H9 (cell line): ENCODE results near the gene HMGB1. TPM values are rescaled to one million over a fixed set of nuclear protein-coding genes. Genes with fewer than 3 reads are reported as not detected.

Source experiments
- DNase-seq: peaks from one replicate; pipeline ENCODE4 v3.0.0-alpha.2; 2017
- H2AFZ ChIP-seq: one replicate; pipeline ENCODE4 v1.6.1; 2013; ENCODE audit warnings: mild to moderate bottlenecking, low read length, control low read depth, moderate library complexity
- H2AK5ac ChIP-seq: 2 replicates; pipeline ENCODE4 v1.6.1; 2013; ENCODE audit warnings: low read length, control low read depth, mixed read lengths; ENCODE audit not compliant: insufficient read length
- H2BK120ac ChIP-seq: one replicate; pipeline ENCODE4 v1.6.1; 2013; ENCODE audit warnings: low read depth, mild to moderate bottlenecking, low read length, control low read depth, inconsistent platforms; ENCODE audit not compliant: poor library complexity, severe bottlenecking
- H2BK12ac ChIP-seq: 2 replicates; pipeline ENCODE4 v1.6.1; 2013; ENCODE audit warnings: low read length, control low read depth, mixed read lengths, low read depth; ENCODE audit not compliant: insufficient read length
- H2BK15ac ChIP-seq: 2 replicates; pipeline ENCODE4 v1.6.1; 2013; ENCODE audit warnings: low read depth, low read length, control low read depth
- H2BK20ac ChIP-seq: one replicate; pipeline ENCODE4 v1.6.1; 2013; ENCODE audit warnings: low read depth, mild to moderate bottlenecking, low read length, control low read depth, inconsistent platforms; ENCODE audit not compliant: poor library complexity, severe bottlenecking
- H2BK5ac ChIP-seq: 2 replicates; pipeline ENCODE4 v1.6.1; 2013; ENCODE audit warnings: low read length, control low read depth, mixed read lengths; ENCODE audit not compliant: insufficient read length
- H3K14ac ChIP-seq: 2 replicates; pipeline ENCODE4 v1.6.1; 2013; ENCODE audit warnings: low read length, control low read depth; ENCODE audit not compliant: insufficient read depth
- H3K18ac ChIP-seq: 2 replicates; pipeline ENCODE4 v1.6.1; 2013; ENCODE audit warnings: low read depth, mild to moderate bottlenecking, mixed read lengths, low read length, control low read depth; ENCODE audit not compliant: insufficient read length
- H3K23ac ChIP-seq: 2 replicates; pipeline ENCODE4 v1.6.1; 2013; ENCODE audit warnings: low read length, control low read depth, mixed read lengths, low read depth; ENCODE audit not compliant: insufficient read length
- H3K23me2 ChIP-seq: 2 replicates; pipeline ENCODE4 v1.6.1; 2013; ENCODE audit warnings: low read depth, mild to moderate bottlenecking, mixed read lengths, low read length, control low read depth; ENCODE audit not compliant: insufficient read length, poor library complexity, severe bottlenecking
- H3K27ac ChIP-seq: 2 replicates; pipeline ENCODE4 v1.5.1; 2013; ENCODE audit warnings: low read length, control low read depth, mixed read lengths, low read depth; ENCODE audit not compliant: insufficient read length
- H3K27me3 ChIP-seq: 2 replicates; pipeline ENCODE4 v1.6.1; 2013; ENCODE audit warnings: low read length, control low read depth, inconsistent platforms; ENCODE audit not compliant: insufficient read depth
- H3K4ac ChIP-seq: 2 replicates; pipeline ENCODE4 v1.6.1; 2013; ENCODE audit warnings: low read depth, mild to moderate bottlenecking, control low read depth, inconsistent platforms, low read length, moderate library complexity
- H3K4me1 ChIP-seq: 2 replicates; pipeline ENCODE4 v1.6.1; 2013; ENCODE audit warnings: low read length, control low read depth, inconsistent platforms; ENCODE audit not compliant: insufficient read depth
- H3K4me2 ChIP-seq: 2 replicates; pipeline ENCODE4 v1.6.1; 2013; ENCODE audit warnings: low read length, control low read depth, mixed read lengths; ENCODE audit not compliant: insufficient read length, insufficient read depth
- H3K56ac ChIP-seq: 2 replicates; pipeline ENCODE4 v1.6.1; 2013; ENCODE audit warnings: low read depth, mild to moderate bottlenecking, mixed read lengths, low read length, control low read depth; ENCODE audit not compliant: insufficient read length
- H3K79me1 ChIP-seq: 2 replicates; pipeline ENCODE4 v1.6.1; 2013; ENCODE audit warnings: low read depth, mild to moderate bottlenecking, moderate library complexity, low read length, control low read depth, inconsistent platforms; ENCODE audit not compliant: insufficient read depth, poor library complexity, severe bottlenecking
- H3K79me2 ChIP-seq: 2 replicates; pipeline ENCODE4 v1.6.1; 2013; ENCODE audit warnings: low read length, control low read depth, inconsistent platforms; ENCODE audit not compliant: insufficient read depth
- H3K9ac ChIP-seq: 2 replicates; pipeline ENCODE4 v1.6.1; 2013; ENCODE audit warnings: low read length, control low read depth, mixed read lengths; ENCODE audit not compliant: insufficient read length; ENCODE audit errors: extremely low read depth
- H3K9me3 ChIP-seq: one replicate; pipeline ENCODE4 v1.6.1; 2013; ENCODE audit warnings: low read depth, low read length, inconsistent platforms; ENCODE audit not compliant: control insufficient read depth
- H3T11ph ChIP-seq: one replicate; pipeline ENCODE4 v1.6.1; 2013; ENCODE audit warnings: mild to moderate bottlenecking, low read length, control low read depth, inconsistent platforms
- H4K20me1 ChIP-seq: one replicate; pipeline ENCODE4 v1.6.1; 2013; ENCODE audit not compliant: control insufficient read depth, insufficient read length, insufficient read depth
- H4K5ac ChIP-seq: 2 replicates; pipeline ENCODE4 v1.6.1; 2013; ENCODE audit warnings: low read depth, mild to moderate bottlenecking, mixed read lengths, low read length, control low read depth; ENCODE audit not compliant: insufficient read length
- H4K8ac ChIP-seq: replicated peaks from 2 replicates; pipeline ENCODE4 v1.6.1; 2013; ENCODE audit warnings: low read length, control low read depth, mixed read lengths, low read depth; ENCODE audit not compliant: insufficient read length
- H4K91ac ChIP-seq: 2 replicates; pipeline ENCODE4 v1.6.1; 2013; ENCODE audit warnings: low read depth, mild to moderate bottlenecking, moderate library complexity, mixed read lengths, low read length, control low read depth; ENCODE audit not compliant: insufficient read length
- H3K27ac Mint-ChIP-seq, 3 experiments: 2 replicates in 2 of 3; 3 replicates in 1 of 3; pipeline ENCODE4 v1.8.0; 2020 to 2021; ENCODE audit warnings: mixed read lengths in 3 of 3, mild to moderate bottlenecking in 1 of 3, moderate library complexity in 1 of 3
- H3K27me3 Mint-ChIP-seq: 2 replicates; pipeline ENCODE4 v1.8.0; 2021; ENCODE audit warnings: low read depth, mild to moderate bottlenecking, moderate library complexity, mixed read lengths
- H3K36me3 Mint-ChIP-seq, 3 experiments: 2 replicates in 2 of 3; 3 replicates in 1 of 3; pipeline ENCODE4 v1.8.0; 2020 to 2021; ENCODE audit warnings: low read depth in 3 of 3, mixed read lengths in 3 of 3; ENCODE audit not compliant: insufficient read depth in 1 of 3
- H3K4me1 Mint-ChIP-seq, 2 experiments: 2 replicates each; pipeline ENCODE4 v1.8.0; 2020; ENCODE audit warnings: mixed read lengths in 2 of 2
- H3K4me3 Mint-ChIP-seq, 2 experiments: 2 replicates in 1 of 2; 3 replicates in 1 of 2; pipeline ENCODE4 v1.8.0; 2020 to 2021; ENCODE audit warnings: mild to moderate bottlenecking in 2 of 2, mixed read lengths in 2 of 2, moderate library complexity in 1 of 2
- H3K9me3 Mint-ChIP-seq, 2 experiments: 2 replicates in 1 of 2; 3 replicates in 1 of 2; pipeline ENCODE4 v1.8.0; 2020; ENCODE audit warnings: mild to moderate bottlenecking in 2 of 2, mixed read lengths in 2 of 2, moderate library complexity in 1 of 2
- CTCF ChIP-seq: fragments of 200-600 bp; sonication (generic); conservative IDR thresholded peaks from 3 replicates; pipeline ENCODE4 v1.8.0; 2021; ENCODE audit warnings: antibody characterized with exemption, mild to moderate bottlenecking
- total RNA-seq: library from RNA; stranded (reverse); gene quantifications from 2 replicates; pipeline ENCODE4 v1.2.1, GENCODE V29; 2021

Gene HMGB1
- total RNA-seq, 1 experiment from 2014 or later: 688 TPM

- no peak overlapping the region for H2AK5ac ChIP-seq
- no peaks in the 10 kb centered on the region for H3K79me1 ChIP-seq
Observed at GRCh38 chr13:30412346-30412745, 53.4 kb downstream of the HMGB1 start.

More at GRCh38 chr13:30412346-30412745, 53.4 kb downstream of the HMGB1 start:
- Histone ChIP-seq H3K27me3 (0 out of 2 replicates have a peak, but pooled peaks cover 3% of the 10 kb centered on the region), H3T11ph (no peak overlapping the region), H3K4me1 (no peaks in the 10 kb centered on the region; the same call in 1 of the 2 replicates), H4K20me1 (no peaks in the 10 kb centered on the region), H3K14ac (no peak overlapping the region), H3K56ac (no peak overlapping the region), H3K9ac (no peak overlapping the region), H4K91ac (no peak overlapping the region), H2BK5ac (no peak overlapping the region), H3K79me2 (no peaks in the 10 kb centered on the region), H2BK12ac (no peak overlapping the region), H4K8ac (no peak overlapping the region), H2BK20ac (no peak overlapping the region), H2BK15ac (no peak overlapping the region), H3K9me3 (no peaks in the 10 kb centered on the region), H2BK120ac (no peak overlapping the region), H3K27ac (no peak overlapping the region), H3K4me2 (no peak overlapping the region), H3K18ac (no peak overlapping the region), H2AFZ (no peak overlapping the region), H3K23ac (no peak overlapping the region), H4K5ac (no peak overlapping the region), H3K23me2 (no peaks in the 10 kb centered on the region), H3K4ac (no peak overlapping the region)
- DNase-seq: no peak
- Mint-ChIP-seq H3K9me3 (no peaks in the 10 kb centered on the region; a peak in 2 of 5 replicates), H3K36me3 (no peaks in the 10 kb centered on the region), H3K4me1 (peaks cover 10 to 14% of the 10 kb centered on the region in 2 experiments), H3K27me3 (peaks cover 29% of the 10 kb centered on the region), H3K27ac (no peak overlapping the region), H3K4me3 (no peak overlapping the region)
- TF ChIP-seq CTCF: no peak
